ENCODE results near the gene GET3. TPM values are rescaled to one million over a fixed set of nuclear protein-coding genes. Genes with fewer than 3 reads are reported as not detected.

GET3 gene
- total RNA-seq, 1 donor from 2014 or later = 49.3 TPM

GRCh38 chr19:12783291-12783848, 46.1 kb downstream of the GET3 start:
- peak overlapping the region; percentile 76 for H3K4me3 Mint-ChIP-seq (ENCODE audit: unreplicated experiment)
- TF ChIP-seq, protein P1, sequence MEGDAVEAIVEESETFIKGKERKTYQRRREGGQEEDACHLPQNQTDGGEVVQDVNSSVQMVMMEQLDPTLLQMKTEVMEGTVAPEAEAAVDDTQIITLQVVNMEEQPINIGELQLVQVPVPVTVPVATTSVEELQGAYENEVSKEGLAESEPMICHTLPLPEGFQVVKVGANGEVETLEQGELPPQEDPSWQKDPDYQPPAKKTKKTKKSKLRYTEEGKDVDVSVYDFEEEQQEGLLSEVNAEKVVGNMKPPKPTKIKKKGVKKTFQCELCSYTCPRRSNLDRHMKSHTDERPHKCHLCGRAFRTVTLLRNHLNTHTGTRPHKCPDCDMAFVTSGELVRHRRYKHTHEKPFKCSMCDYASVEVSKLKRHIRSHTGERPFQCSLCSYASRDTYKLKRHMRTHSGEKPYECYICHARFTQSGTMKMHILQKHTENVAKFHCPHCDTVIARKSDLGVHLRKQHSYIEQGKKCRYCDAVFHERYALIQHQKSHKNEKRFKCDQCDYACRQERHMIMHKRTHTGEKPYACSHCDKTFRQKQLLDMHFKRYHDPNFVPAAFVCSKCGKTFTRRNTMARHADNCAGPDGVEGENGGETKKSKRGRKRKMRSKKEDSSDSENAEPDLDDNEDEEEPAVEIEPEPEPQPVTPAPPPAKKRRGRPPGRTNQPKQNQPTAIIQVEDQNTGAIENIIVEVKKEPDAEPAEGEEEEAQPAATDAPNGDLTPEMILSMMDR (IDR thresholded peaks at IDR 0.05; ENCODE audit: partially characterized antibody, unreplicated experiment) = no peak

DNA sequence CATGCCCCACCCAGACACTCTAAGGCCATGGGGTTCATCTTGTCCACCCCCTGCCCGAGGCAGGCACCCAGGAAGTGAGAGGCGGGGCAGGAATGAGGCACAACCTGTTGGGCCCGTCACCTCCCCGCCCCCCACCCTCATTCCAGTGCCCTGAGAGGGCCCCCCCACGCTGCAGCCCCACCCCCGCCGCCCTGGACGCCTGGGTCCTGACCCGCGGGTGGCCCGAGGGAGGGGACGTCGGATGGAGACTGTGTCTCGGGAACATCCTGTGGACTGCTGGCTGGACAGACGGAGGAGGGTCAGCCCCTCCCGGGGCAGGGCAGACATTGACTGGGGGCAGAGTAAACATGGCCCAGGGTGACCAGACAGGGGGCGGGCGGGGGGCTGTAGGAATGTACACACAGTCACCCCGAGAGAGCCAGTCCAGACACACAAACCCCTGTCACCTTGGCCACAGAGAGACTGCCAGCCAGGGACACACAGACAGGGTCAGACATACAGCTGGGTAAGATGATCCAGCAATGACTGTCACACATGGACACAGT, 46.6 kb downstream of the GET3 start:
- H3K27me3 Mint-ChIP-seq (ENCODE audit: unreplicated experiment) = peaks cover 4% of the 10 kb centered on the region
- DNase-seq = no peak
- TF ChIP-seq, protein P1 (IDR thresholded peaks at IDR 0.05; ENCODE audit: partially characterized antibody, unreplicated experiment) = no peak
- peak overlapping the region; percentile 76 for H3K4me3 Mint-ChIP-seq (ENCODE audit: unreplicated experiment)
- H3K27ac Mint-ChIP-seq (ENCODE audit: unreplicated experiment) = no peak overlapping the region
- H3K4me1 Mint-ChIP-seq (ENCODE audit: low read depth, unreplicated experiment) = peaks cover 16% of the 10 kb centered on the region
- H3K36me3 Mint-ChIP-seq (ENCODE audit: unreplicated experiment) = no peaks in the 10 kb centered on the region
- peaks cover 2% of the 10 kb centered on the region for H3K9me3 Mint-ChIP-seq (ENCODE audit: unreplicated experiment)

More at GRCh38 chr19:12783291-12783848, 46.1 kb downstream of the GET3 start:
- H3K27me3 Mint-ChIP-seq (ENCODE audit: unreplicated experiment) = peaks cover 6% of the 10 kb centered on the region
- peaks cover 5% of the 10 kb centered on the region for H3K9me3 Mint-ChIP-seq (ENCODE audit: unreplicated experiment)
- peaks cover 17% of the 10 kb centered on the region for H3K4me1 Mint-ChIP-seq (ENCODE audit: low read depth, unreplicated experiment)
- H3K36me3 Mint-ChIP-seq (ENCODE audit: unreplicated experiment) = no peaks in the 10 kb centered on the region
- H3K27ac Mint-ChIP-seq (ENCODE audit: unreplicated experiment) = peak overlapping the region; percentile 35
- no peak for DNase-seq

DNA sequence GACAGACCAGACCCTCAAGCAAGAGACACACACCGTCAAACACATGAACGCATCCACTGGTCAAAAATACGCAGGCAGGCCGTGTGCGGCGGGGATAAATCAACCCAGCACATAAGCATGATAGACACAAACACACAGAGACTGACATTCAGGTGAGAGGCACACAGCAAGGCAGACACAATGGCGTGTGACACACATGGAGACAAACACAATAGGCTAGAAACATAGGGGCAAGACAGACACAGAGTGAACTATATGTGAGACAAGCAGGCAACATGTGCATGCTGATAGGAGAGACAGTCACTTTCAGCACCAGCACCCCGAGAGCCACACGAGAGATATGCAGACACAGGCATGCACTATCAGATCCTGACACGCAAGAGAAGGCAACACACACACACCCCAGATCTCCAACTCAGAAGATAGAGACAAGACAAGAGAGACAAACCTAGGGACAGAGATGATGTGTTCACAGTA, 47.1 kb downstream of the GET3 start:
- Mint-ChIP-seq H3K36me3 (ENCODE audit: unreplicated experiment) (no peaks in the 10 kb centered on the region), H3K27me3 (ENCODE audit: unreplicated experiment) (peaks cover 6% of the 10 kb centered on the region), H3K4me1 (ENCODE audit: low read depth, unreplicated experiment) (peaks cover 15% of the 10 kb centered on the region), H3K4me3 (ENCODE audit: unreplicated experiment) (no peak overlapping the region), H3K9me3 (ENCODE audit: unreplicated experiment) (peaks cover 2% of the 10 kb centered on the region), H3K27ac (ENCODE audit: unreplicated experiment) (no peak overlapping the region)
- TF ChIP-seq, protein P1 (IDR thresholded peaks at IDR 0.05; ENCODE audit: partially characterized antibody, unreplicated experiment) = no peak
- no peak for DNase-seq

- Mint-ChIP-seq H3K4me1 (ENCODE audit: low read depth, unreplicated experiment) (peaks cover 13% of the 10 kb centered on the region), H3K27ac (ENCODE audit: unreplicated experiment) (no peak overlapping the region), H3K4me3 (ENCODE audit: unreplicated experiment) (no peak overlapping the region), H3K27me3 (ENCODE audit: unreplicated experiment) (peaks cover 6% of the 10 kb centered on the region), H3K9me3 (ENCODE audit: unreplicated experiment) (peaks cover 2% of the 10 kb centered on the region), H3K36me3 (ENCODE audit: unreplicated experiment) (no peaks in the 10 kb centered on the region)
- TF ChIP-seq, protein P1 (IDR thresholded peaks at IDR 0.05; ENCODE audit: partially characterized antibody, unreplicated experiment) = no peak
- no peak for DNase-seq
These were observed 47.7 kb downstream of the GET3 start for GRCh38 chr19:12784871-12785430.

DNA sequence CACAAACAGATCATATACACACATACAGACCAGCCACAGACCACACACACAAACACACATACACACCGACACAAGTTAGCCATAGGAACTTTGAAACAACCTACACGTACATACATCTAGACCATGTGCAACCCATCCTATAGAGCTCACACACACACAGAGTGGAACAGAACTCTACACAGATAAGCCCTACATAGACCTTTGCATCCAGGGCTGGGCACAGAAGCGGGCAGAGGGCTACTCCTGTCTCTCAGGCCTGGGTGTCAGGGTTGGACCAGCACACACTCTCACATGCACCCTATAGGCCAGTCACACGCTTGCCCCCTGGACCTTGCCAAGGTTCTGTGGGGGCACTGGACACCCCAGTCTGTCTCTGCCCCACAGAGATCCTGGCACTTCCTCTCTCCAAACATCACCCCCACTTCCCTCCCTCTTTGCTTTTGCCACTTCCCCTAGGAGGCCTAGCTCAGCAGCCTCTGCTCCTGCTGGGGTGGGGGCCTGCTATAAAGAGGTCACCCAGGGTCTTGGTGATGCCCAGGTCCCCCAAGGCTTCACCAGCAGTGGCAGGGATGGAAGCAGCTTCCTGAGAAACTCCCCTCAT, 48.2 kb downstream of the GET3 start:
- no peak for DNase-seq

More for the DNA sequence above, 48.2 kb downstream of the GET3 start:
- TF ChIP-seq, protein P1 (IDR thresholded peaks at IDR 0.05; ENCODE audit: partially characterized antibody, unreplicated experiment) = no peak
- Mint-ChIP-seq H3K9me3 (ENCODE audit: unreplicated experiment) (peaks cover 4% of the 10 kb centered on the region), H3K4me1 (ENCODE audit: low read depth, unreplicated experiment) (peaks cover 14% of the 10 kb centered on the region), H3K36me3 (ENCODE audit: unreplicated experiment) (no peaks in the 10 kb centered on the region), H3K27ac (ENCODE audit: unreplicated experiment) (no peak overlapping the region), H3K4me3 (ENCODE audit: unreplicated experiment) (no peak overlapping the region), H3K27me3 (ENCODE audit: unreplicated experiment) (peaks cover 6% of the 10 kb centered on the region)
